H1 (cell line): Measurements from ENCODE around the gene CNRIP1. TPM values are rescaled to one million over a fixed set of nuclear protein-coding genes. Genes with fewer than 3 reads are reported as not detected.

Source experiments
- CTCF ChIA-PET: fragments of 300-600 bp; sonication (Branson Sonifier 250); formaldehyde crosslinking; loops from one replicate; lab custom pipeline; 2021; ENCODE audit not compliant: partially characterized antibody; lab: Charles Lee
- POLR2A ChIA-PET: fragments of 300-600 bp; sonication (Branson Sonifier 250); formaldehyde crosslinking; loops from one replicate; lab custom pipeline; 2021; ENCODE audit warnings: inconsistent platforms; ENCODE audit not compliant: partially characterized antibody; lab: Charles Lee
- DNase-seq, 2 experiments: peaks; one replicate each; pipeline versions ENCODE4 v3.0.0 to v3.0.0-alpha.2; 2010 to 2022; ENCODE audit warnings: low spot score in 2 of 2, low read depth in 1 of 2, mixed read lengths in 1 of 2
- FAIRE-seq: peaks from 2 replicates; lab custom pipeline; 2011; peaks lifted over from hg19 to GRCh38; lab: Jason Lieb, UNC
- H2AFZ ChIP-seq: 2 replicates; pipeline ENCODE4 v1.8.1; 2012; ENCODE audit warnings: low read length, inconsistent platforms
- H2AK5ac ChIP-seq: 2 replicates; pipeline ENCODE4 v1.6.1; 2013; ENCODE audit warnings: low read depth, low read length
- H2BK120ac ChIP-seq: replicated peaks from 2 replicates; pipeline ENCODE3; 2013; ENCODE audit warnings: low read depth, low read length, inconsistent platforms
- H2BK12ac ChIP-seq: 2 replicates; pipeline ENCODE4 v1.6.1; 2013; ENCODE audit warnings: low read depth, low read length
- H2BK15ac ChIP-seq: 2 replicates; pipeline ENCODE4 v1.6.1; 2013; ENCODE audit warnings: low read length
- H2BK20ac ChIP-seq: 2 replicates; pipeline ENCODE4 v1.6.1; 2013; ENCODE audit warnings: low read length
- H2BK5ac ChIP-seq: 2 replicates; pipeline ENCODE4 v1.6.1; 2013; ENCODE audit warnings: low read depth, low read length
- H3K14ac ChIP-seq: 2 replicates; pipeline ENCODE4 v1.6.1; 2013; ENCODE audit warnings: inconsistent platforms; ENCODE audit not compliant: insufficient read length
- H3K18ac ChIP-seq: 2 replicates; pipeline ENCODE4 v1.6.1; 2013; ENCODE audit warnings: low read length; ENCODE audit errors: extremely low read depth
- H3K23ac ChIP-seq: 2 replicates; pipeline ENCODE4 v1.6.1; 2013; ENCODE audit warnings: inconsistent platforms; ENCODE audit not compliant: insufficient read length
- H3K23me2 ChIP-seq: 2 replicates; pipeline ENCODE4 v1.6.1; 2013; ENCODE audit warnings: low read depth, low read length
- H3K27ac ChIP-seq: 2 replicates; pipeline ENCODE4 v1.6.1; 2011; ENCODE audit warnings: low read depth, low read length, inconsistent platforms
- H3K27me3 ChIP-seq, 4 experiments: replicated peaks in 1 of 4; 1 replicate in 1 of 4; 2 replicates in 3 of 4; pipeline versions ENCODE4 v1.6.1 to v1.8.1; 2011 to 2013; ENCODE audit warnings: low read length in 3 of 4, mild to moderate bottlenecking in 3 of 4, inconsistent platforms in 2 of 4, mixed read lengths in 2 of 4, moderate library complexity in 1 of 4; ENCODE audit not compliant: control insufficient read depth in 3 of 4, insufficient read depth in 3 of 4; ENCODE audit errors: extremely low read depth in 1 of 4
- H3K36me3 ChIP-seq, 4 experiments: 2 replicates each; pipeline versions ENCODE4 v1.6.1 to v1.8.1; 2011 to 2013; ENCODE audit warnings: mild to moderate bottlenecking in 4 of 4, low read length in 3 of 4, moderate library complexity in 2 of 4, control low read depth in 1 of 4, inconsistent platforms in 1 of 4; ENCODE audit not compliant: insufficient read depth in 4 of 4, control insufficient read depth in 2 of 4
- H3K4ac ChIP-seq: replicated peaks from 2 replicates; pipeline ENCODE3; 2013; ENCODE audit warnings: low read length, low read depth, mixed read lengths, inconsistent platforms; ENCODE audit not compliant: insufficient read length
- H3K4me1 ChIP-seq, 4 experiments: replicated peaks in 1 of 4; 1 replicate in 1 of 4; 2 replicates in 3 of 4; pipeline versions ENCODE4 v1.6.1 to v1.8.1; 2011 to 2013; ENCODE audit warnings: low read length in 3 of 4, inconsistent platforms in 2 of 4, mixed read lengths in 1 of 4; ENCODE audit not compliant: insufficient read depth in 4 of 4, control insufficient read depth in 3 of 4
- H3K4me2 ChIP-seq, 2 experiments: 2 replicates each; pipeline versions ENCODE4 v1.6.1 to v1.8.1; 2011 to 2013; ENCODE audit warnings: low read depth in 2 of 2, low read length in 2 of 2, control low read depth in 1 of 2, inconsistent platforms in 1 of 2, mild to moderate bottlenecking in 1 of 2; ENCODE audit not compliant: insufficient read depth in 1 of 2
- H3K4me3 ChIP-seq, 4 experiments: fragments of 200-600, 300-600 bp in 1 of 4; sonication (generic), shearing (Covaris generic), sonication (Bioruptor Twin) in 1 of 4; 2 replicates each; pipeline versions ENCODE4 v1.5.1 to v1.8.1; 2011 to 2016; ENCODE audit warnings: low read length in 4 of 4, low read depth in 3 of 4, control low read depth in 2 of 4, inconsistent platforms in 2 of 4, mild to moderate bottlenecking in 2 of 4, mixed read lengths in 1 of 4, moderate library complexity in 1 of 4; ENCODE audit not compliant: insufficient read depth in 2 of 4; ENCODE audit errors: extremely low read depth in 1 of 4
- H3K56ac ChIP-seq: replicated peaks from 2 replicates; pipeline ENCODE3; 2013; ENCODE audit warnings: low read depth, mild to moderate bottlenecking, mixed read lengths, low read length, inconsistent platforms; ENCODE audit not compliant: insufficient read length
- H3K79me1 ChIP-seq: 2 replicates; pipeline ENCODE4 v1.6.1; 2013; ENCODE audit warnings: low read depth, low read length, control low read depth
- H3K79me2 ChIP-seq, 2 experiments: 2 replicates each; pipeline versions ENCODE4 v1.6.1 to v1.8.1; 2012 to 2013; ENCODE audit warnings: low read length in 2 of 2, mild to moderate bottlenecking in 2 of 2, inconsistent platforms in 1 of 2; ENCODE audit not compliant: insufficient read depth in 2 of 2, control insufficient read depth in 1 of 2
- H3K9ac ChIP-seq, 4 experiments: replicated peaks in 1 of 4; 1 replicate in 1 of 4; 2 replicates in 3 of 4; pipeline versions ENCODE4 v1.6.1 to v1.8.1; 2011 to 2013; ENCODE audit warnings: low read depth in 3 of 4, low read length in 3 of 4, control low read depth in 2 of 4, mild to moderate bottlenecking in 2 of 4, moderate library complexity in 2 of 4, inconsistent platforms in 1 of 4; ENCODE audit errors: extremely low read depth in 1 of 4
- H3K9me3 ChIP-seq, 2 experiments: 2 replicates each; pipeline versions ENCODE4 v1.6.1 to v1.8.1; 2012 to 2013; ENCODE audit warnings: mild to moderate bottlenecking in 2 of 2, moderate library complexity in 2 of 2, control low read depth in 1 of 2, inconsistent platforms in 1 of 2, low read depth in 1 of 2, low read length in 1 of 2, mixed read lengths in 1 of 2; ENCODE audit not compliant: insufficient read depth in 2 of 2
- H4K20me1 ChIP-seq, 2 experiments: replicated peaks in 1 of 2; 2 replicates each; pipeline versions ENCODE3 to v1.8.1; 2011 to 2013; ENCODE audit warnings: inconsistent platforms in 2 of 2, low read length in 2 of 2, mild to moderate bottlenecking in 1 of 2; ENCODE audit not compliant: insufficient read depth in 2 of 2, control insufficient read depth in 1 of 2
- H4K5ac ChIP-seq: 2 replicates; pipeline ENCODE4 v1.6.1; 2013; ENCODE audit warnings: low read length, low read depth, mixed read lengths, inconsistent platforms; ENCODE audit not compliant: insufficient read length
- H4K8ac ChIP-seq: 2 replicates; pipeline ENCODE4 v1.8.0; 2013; ENCODE audit warnings: mild to moderate bottlenecking, moderate library complexity, low read length, inconsistent platforms; ENCODE audit not compliant: insufficient read depth; ENCODE audit errors: extremely low read depth
- H4K91ac ChIP-seq: replicated peaks from 2 replicates; pipeline ENCODE3; 2013; ENCODE audit warnings: low read length, mixed read lengths, inconsistent platforms; ENCODE audit not compliant: insufficient read length
- BCL11A ChIP-seq, 2 experiments: IDR thresholded peaks; one replicate each; pipeline ENCODE4 v1.6.1; 2011; ENCODE audit warnings: low read depth in 2 of 2, low read length in 2 of 2, mild to moderate bottlenecking in 2 of 2
- BRCA1 ChIP-seq: IDR thresholded peaks from 2 replicates; pipeline ENCODE4 v1.6.1; 2012; ENCODE audit warnings: low read depth, low read length, improper control_type of control experiment
- CBX5 ChIP-seq: fragments of 300-800, 300-1000 bp; sonication (generic); IDR thresholded peaks from 2 replicates; pipeline ENCODE4 v1.7.1; 2016; ENCODE audit warnings: antibody characterized with exemption, low read length, low read depth
- FOSL1 ChIP-seq: IDR thresholded peaks from 2 replicates; pipeline ENCODE4 v1.6.1; 2011; ENCODE audit warnings: mild to moderate bottlenecking, low read depth, low read length, moderate library complexity; ENCODE audit not compliant: insufficient read depth
- JUND ChIP-seq: IDR thresholded peaks from 2 replicates; pipeline ENCODE4 v1.6.1; 2011; ENCODE audit warnings: mild to moderate bottlenecking, improper control_type of control experiment, low read length
- KDM5A ChIP-seq: fragments of 200-600 bp; IDR thresholded peaks from 2 replicates; pipeline ENCODE4 v1.7.1; 2012; ENCODE audit warnings: mild to moderate bottlenecking, low read length, inconsistent platforms, mixed read lengths
- NANOG ChIP-seq: IDR thresholded peaks from 2 replicates; pipeline ENCODE4 v1.6.1; 2011; ENCODE audit warnings: low read length, low read depth, mild to moderate bottlenecking, inconsistent platforms; ENCODE audit not compliant: insufficient read depth, poor library complexity, severe bottlenecking
- POLR2A ChIP-seq, 2 experiments: IDR thresholded peaks; 1 replicate in 1 of 2; 2 replicates in 1 of 2; pipeline ENCODE4 v1.6.1; 2011; ENCODE audit warnings: low read depth in 2 of 2, low read length in 2 of 2, mild to moderate bottlenecking in 2 of 2; ENCODE audit errors: control extremely low read depth in 1 of 2
- RNF2 ChIP-seq: fragments of 200-900, 300-1000 bp; sonication (generic); IDR thresholded peaks from 2 replicates; pipeline ENCODE4 v1.7.1; 2016; ENCODE audit warnings: borderline replicate concordance, low read depth, mild to moderate bottlenecking, antibody characterized with exemption, low read length; ENCODE audit not compliant: poor library complexity, severe bottlenecking; ENCODE audit errors: missing control alignments
- TAF1 ChIP-seq: IDR thresholded peaks from 2 replicates; pipeline ENCODE4 v1.6.1; 2011; ENCODE audit warnings: mild to moderate bottlenecking, low read depth, low read length
- WGBS, 2 experiments: shearing (Covaris generic) in 1 of 2; methylation state at CpG; one replicate each; pipeline versions ENCODE4 v1.1.6 to v1.1.7; 2013 to 2015; ENCODE audit warnings: low lambda C conversion rate in 2 of 2, mixed read lengths in 2 of 2, inconsistent platforms in 1 of 2, low coverage in 1 of 2, missing lambda C conversion rate in 1 of 2; ENCODE audit not compliant: insufficient replicate concordance in 2 of 2, insufficient coverage in 1 of 2, insufficient read length in 1 of 2; ENCODE audit errors: extremely low coverage in 1 of 2, missing lambda C conversion rate in 1 of 2; 5-methylcytosine and 5-hydroxymethylcytosine counted together
- polyA plus RNA-seq, 7 experiments: library from polyadenylated mRNA; depleted of rRNA in 3 of 7; stranded (reverse) in 5 of 7; unstranded in 2 of 7; fragments of >200 nt in 5 of 7; fragments of 200-250 nt in 2 of 7; gene quantifications; 1 replicate in 5 of 7; 2 replicates in 1 of 7; 4 replicates in 1 of 7; pipeline versions ENCODE4 v1.2.1 to v1.2.3, GENCODE V29; 2011 to 2013; ENCODE audit warnings: missing spikeins in 2 of 7, mixed read lengths in 2 of 7
- total RNA-seq: library from RNA; stranded (reverse); fragmentation: NEBNext Ultra II Directional; extraction: Animal tissue kit (Norgen Biotek cat#: 25700); gene quantifications from 2 replicates; pipeline ENCODE4 v1.2.1, GENCODE V29; 2021
- TF ChIP-seq, protein P1 (sequence below): IDR thresholded peaks from 2 replicates; pipeline ENCODE4 v1.6.1; 2011; ENCODE audit warnings: low read length, improper control_type of control experiment
- TF ChIP-seq, protein P2 (sequence below): IDR thresholded peaks from 2 replicates; pipeline ENCODE4 v1.6.1; 2012; ENCODE audit warnings: inconsistent platforms

CNRIP1 gene
- total and polyA plus RNA-seq, 2 of the 8 experiments (the other 6 are each of a cell fraction or from before 2014, with no cell fraction given) = 4.6 to 7.0 TPM

DNA sequence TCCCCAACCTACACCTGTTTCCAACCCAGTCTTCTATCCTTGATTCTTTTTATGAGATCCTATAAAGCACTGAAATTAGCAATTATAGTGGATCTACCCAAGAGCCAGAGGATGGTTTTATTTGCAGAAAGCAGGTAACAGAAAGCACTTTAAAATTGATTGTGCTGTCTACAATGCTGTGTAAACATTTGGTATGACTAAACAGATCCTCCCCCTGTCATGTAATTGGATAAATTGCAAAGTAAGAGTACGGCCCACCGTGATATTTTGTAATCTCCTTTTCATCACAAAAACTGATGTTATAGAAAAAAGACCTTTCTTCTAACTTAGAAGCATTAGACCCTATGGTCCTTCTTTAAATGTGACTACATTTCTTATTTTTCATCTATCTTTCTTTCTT is 56.1 kb downstream of the CNRIP1 start:
- 91% methylated on average over 2 of the region's 2 CpGs; no CpG with 5 or more reads in 1 of the 2 experiments for WGBS, 2 experiments
- H3K79me1 ChIP-seq = no peaks in the 10 kb centered on the region
- no peaks in the 10 kb centered on the region for H3K23me2 ChIP-seq
- H3K9me3 ChIP-seq = no peaks in the 10 kb centered on the region
- no peak overlapping the region for H2AFZ ChIP-seq
- H2BK15ac ChIP-seq = no peak overlapping the region
- H3K18ac ChIP-seq = no peak overlapping the region
- no peaks in the 10 kb centered on the region for H3K79me2 ChIP-seq
- no peak overlapping the region for H3K4ac ChIP-seq
- H2BK5ac ChIP-seq = no peak overlapping the region
- CTCF ChIA-PET = interaction anchor here (0.6 kb wide), 1 partner anchor 53 kb away, joined by 3 read pairs; no protein-coding TSS in a partner anchor
- H2BK12ac ChIP-seq = no peak overlapping the region
- FAIRE-seq (no peak), DNase-seq (no peak)
- H3K27me3 ChIP-seq = no peaks in the 10 kb centered on the region
- POLR2A ChIA-PET = no interaction called here
- no peak overlapping the region for H3K4me2 ChIP-seq
- TF ChIP-seq KDM5A (no peak), NANOG (no peak), RNF2 (no peak), POLR2A (IDR thresholded peaks at IDR 0.05; ENCODE audit: control extremely low read depth in 1 of 2, low read depth in 2 of 2, low read length in 2 of 2) (no peak), BCL11A (IDR thresholded peaks at IDR 0.05; ENCODE audit: low read depth in 2 of 2, low read length in 2 of 2) (no peak), JUND (no peak), BRCA1 (no peak), FOSL1 (no peak), TAF1 (no peak), CBX5 (no peak)
- TF ChIP-seq, protein P1, sequence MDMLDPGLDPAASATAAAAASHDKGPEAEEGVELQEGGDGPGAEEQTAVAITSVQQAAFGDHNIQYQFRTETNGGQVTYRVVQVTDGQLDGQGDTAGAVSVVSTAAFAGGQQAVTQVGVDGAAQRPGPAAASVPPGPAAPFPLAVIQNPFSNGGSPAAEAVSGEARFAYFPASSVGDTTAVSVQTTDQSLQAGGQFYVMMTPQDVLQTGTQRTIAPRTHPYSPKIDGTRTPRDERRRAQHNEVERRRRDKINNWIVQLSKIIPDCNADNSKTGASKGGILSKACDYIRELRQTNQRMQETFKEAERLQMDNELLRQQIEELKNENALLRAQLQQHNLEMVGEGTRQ = no peak
- TF ChIP-seq, protein P2, sequence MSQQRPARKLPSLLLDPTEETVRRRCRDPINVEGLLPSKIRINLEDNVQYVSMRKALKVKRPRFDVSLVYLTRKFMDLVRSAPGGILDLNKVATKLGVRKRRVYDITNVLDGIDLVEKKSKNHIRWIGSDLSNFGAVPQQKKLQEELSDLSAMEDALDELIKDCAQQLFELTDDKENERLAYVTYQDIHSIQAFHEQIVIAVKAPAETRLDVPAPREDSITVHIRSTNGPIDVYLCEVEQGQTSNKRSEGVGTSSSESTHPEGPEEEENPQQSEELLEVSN = no peak
- H3K14ac ChIP-seq = no peak overlapping the region
- H2BK20ac ChIP-seq = no peak overlapping the region
- H3K4me3 ChIP-seq = no peak overlapping the region
- no peaks in the 10 kb centered on the region for H4K20me1 ChIP-seq
- no peak overlapping the region for H3K56ac ChIP-seq
- H4K91ac ChIP-seq = no peak overlapping the region
- H3K23ac ChIP-seq = no peak overlapping the region
- H3K4me1 ChIP-seq = no peaks in the 10 kb centered on the region
- H3K27ac ChIP-seq = no peak overlapping the region
- H4K8ac ChIP-seq = no peak overlapping the region
- no peak overlapping the region for H3K9ac ChIP-seq
- no peak overlapping the region for H4K5ac ChIP-seq
- no peaks in the 10 kb centered on the region for H3K36me3 ChIP-seq
- H2AK5ac ChIP-seq = no peak overlapping the region
- no peak overlapping the region for H2BK120ac ChIP-seq
